ENCODE measurements around the gene LSS.
A peak's percentile ranks its signal among the peaks of the same experiment; 100 is the strongest.

LSS gene

GRCh38 chr21:46214478-46215340 lies 13.9 kb downstream of the LSS start:
- Histone ChIP-seq H3K4me3 (no peak overlapping the region), H3K27ac (no peak overlapping the region)
- TF ChIP-seq, protein P1, sequence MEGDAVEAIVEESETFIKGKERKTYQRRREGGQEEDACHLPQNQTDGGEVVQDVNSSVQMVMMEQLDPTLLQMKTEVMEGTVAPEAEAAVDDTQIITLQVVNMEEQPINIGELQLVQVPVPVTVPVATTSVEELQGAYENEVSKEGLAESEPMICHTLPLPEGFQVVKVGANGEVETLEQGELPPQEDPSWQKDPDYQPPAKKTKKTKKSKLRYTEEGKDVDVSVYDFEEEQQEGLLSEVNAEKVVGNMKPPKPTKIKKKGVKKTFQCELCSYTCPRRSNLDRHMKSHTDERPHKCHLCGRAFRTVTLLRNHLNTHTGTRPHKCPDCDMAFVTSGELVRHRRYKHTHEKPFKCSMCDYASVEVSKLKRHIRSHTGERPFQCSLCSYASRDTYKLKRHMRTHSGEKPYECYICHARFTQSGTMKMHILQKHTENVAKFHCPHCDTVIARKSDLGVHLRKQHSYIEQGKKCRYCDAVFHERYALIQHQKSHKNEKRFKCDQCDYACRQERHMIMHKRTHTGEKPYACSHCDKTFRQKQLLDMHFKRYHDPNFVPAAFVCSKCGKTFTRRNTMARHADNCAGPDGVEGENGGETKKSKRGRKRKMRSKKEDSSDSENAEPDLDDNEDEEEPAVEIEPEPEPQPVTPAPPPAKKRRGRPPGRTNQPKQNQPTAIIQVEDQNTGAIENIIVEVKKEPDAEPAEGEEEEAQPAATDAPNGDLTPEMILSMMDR (IDR thresholded peaks at IDR 0.05) = no peak
- peak; percentile 67 for DNase-seq (ENCODE audit: low spot score)

DNA sequence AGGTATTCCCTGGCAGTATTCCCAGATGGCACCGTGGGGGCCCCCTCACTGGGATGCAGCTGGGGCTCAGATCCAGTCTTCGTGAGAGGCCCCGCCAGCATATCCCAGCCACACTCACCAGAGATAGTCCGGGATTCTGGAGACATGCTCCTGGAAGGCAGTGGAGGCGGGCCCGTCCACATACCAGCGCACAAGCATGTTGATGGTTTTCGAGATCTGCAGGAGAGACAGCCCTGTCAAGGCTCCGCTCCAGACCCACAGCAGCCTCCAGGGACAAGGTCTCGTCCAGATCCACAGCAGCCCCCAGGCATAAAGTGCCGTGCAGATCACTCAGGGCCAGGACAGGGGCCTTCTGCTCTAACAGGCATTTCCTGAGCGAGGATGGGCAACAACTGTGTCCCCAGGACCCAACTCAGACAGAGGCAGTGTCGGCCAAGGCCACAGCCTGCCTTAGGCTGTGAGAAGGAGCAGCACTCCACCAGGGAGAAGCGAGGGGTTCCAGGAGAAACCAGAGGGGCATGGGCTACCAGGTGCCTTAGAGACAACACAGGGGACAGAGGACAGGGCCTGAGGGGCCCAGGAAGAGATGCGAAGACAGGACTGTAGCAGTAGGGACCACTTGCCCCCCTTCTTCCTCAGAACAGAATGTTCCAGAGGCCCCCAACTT lies 14.8 kb downstream of the LSS start:
- TF ChIP-seq, protein P1 (IDR thresholded peaks at IDR 0.05) = no peak
- no peak overlapping the region for H3K27ac ChIP-seq
- H3K4me3 ChIP-seq = no peak overlapping the region
- peak; percentile 49 for DNase-seq (ENCODE audit: low spot score)

- no peak overlapping the region for H3K27ac ChIP-seq
Measured at GRCh38 chr21:46212721-46213484, 15.7 kb downstream of the LSS start.

DNA sequence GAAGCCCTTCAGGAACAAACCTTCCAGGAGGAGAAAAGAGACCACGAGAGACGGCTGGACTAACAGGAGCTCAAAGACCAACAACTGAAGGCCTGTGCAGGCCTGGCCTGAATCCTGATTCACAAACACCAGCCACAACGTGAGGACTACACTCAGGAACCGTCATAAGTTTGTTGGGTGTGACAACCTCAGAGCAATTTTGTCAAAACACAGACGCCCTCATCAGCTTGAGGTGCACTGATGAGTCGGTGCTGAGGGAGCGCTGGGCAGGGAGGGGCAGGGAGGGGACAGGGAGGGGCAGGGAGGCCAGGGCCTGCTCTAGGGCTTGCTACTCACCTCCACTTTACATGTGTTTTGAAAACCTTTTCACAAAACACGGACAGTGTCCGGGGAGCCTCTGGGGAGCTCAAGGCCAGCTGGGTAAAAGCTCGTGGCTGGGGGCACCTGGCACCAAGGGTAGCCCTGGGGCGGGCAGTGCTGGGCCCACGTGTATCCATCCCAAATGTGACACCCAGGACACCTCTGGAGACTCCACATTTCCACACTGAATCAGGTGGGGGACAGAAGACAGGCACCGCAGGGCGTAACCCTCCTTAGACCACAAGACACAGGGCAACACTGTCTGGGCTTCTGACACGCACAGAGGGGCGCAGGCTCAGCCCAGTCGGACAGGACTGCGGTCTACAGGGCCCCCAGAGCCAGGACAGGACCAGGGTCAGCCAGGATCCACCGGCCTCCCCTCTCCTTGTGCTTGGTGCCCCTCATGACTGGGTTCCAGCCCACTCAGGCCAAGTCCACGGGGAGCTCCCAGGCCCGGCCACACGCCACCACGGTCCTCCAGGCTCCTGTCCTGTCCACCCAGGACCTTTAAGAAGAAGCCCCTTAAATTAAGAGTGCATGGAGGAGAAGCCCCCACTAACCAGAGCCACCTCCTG lies 16.5 kb downstream of the LSS start:
- peak; percentile 47 for DNase-seq (ENCODE audit: low spot score)

More at GRCh38 chr21:46212721-46213484, 15.7 kb downstream of the LSS start:
- H3K4me3 ChIP-seq = no peak overlapping the region
- TF ChIP-seq, protein P1 (IDR thresholded peaks at IDR 0.05) = no peak
- DNase-seq (ENCODE audit: low spot score) = peak; percentile 61

DNA sequence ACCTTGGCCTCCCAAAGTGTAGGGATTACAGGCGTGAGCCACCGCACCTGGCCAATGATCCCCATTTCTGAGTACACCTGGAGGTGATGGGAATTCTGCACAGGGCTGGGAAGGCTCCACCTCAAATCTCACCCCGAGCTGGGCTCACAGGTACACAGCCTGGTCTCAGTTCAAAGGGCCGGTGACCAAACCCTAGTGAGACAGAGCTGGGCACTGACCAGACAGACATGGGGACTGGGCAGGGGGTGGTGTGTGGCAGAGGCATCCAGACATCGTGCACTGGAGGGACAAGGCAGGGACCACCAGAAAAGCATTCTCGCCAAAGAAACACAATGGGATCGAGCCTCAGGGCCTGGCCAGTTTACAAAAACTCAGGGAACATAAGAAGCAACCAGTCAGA lies 17.2 kb downstream of the LSS start:
- peak; percentile 55 for DNase-seq (ENCODE audit: low spot score)
- H3K4me3 ChIP-seq = no peak overlapping the region
- no peak overlapping the region for H3K27ac ChIP-seq
- TF ChIP-seq, protein P1 (IDR thresholded peaks at IDR 0.05) = no peak

More for the DNA sequence above, 16.5 kb downstream of the LSS start:
- no peak overlapping the region for H3K27ac ChIP-seq
- no peak overlapping the region for H3K4me3 ChIP-seq
- TF ChIP-seq, protein P1 (IDR thresholded peaks at IDR 0.05) = no peak
